CD4-positive, alpha-beta T cell treated with Interleukin-6 for 4 hours (primary cell): ENCODE data around the gene CAMTA1.

ENCODE experiments used
- DNase-seq: peaks from one replicate; pipeline ENCODE4 v3.0.0-alpha.2; 2020; ENCODE audit warnings: mixed read lengths

The CAMTA1 gene

DNA sequence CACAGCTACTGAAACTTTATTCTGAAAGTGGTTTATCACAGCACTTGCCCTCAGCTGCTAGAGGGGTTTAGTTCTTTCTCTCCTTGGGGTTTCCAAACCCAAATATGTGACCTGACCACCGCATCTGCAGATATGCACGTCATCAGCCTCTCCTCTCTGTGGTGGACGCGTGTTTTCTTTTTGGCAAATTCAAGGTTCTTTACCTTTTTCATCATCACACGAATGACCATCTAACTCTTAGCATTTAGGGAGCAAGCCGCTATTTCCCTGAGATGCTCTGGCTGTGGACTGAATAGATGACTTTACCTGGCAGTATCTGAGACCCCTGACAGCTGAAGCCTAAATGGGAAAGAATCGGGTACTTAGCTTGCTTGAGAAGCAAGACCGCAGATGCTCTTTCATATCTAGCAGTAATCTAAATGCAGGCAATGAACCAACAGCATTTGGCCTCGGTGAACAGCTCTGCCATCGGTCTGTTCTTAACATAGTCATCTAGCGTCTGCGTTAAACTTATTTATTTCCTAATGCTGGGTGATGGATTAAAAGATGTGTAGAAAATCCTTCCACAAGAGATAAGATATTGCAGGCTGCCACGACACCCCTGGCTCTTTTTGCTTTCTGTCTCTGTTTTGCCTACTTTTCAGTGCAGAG is 463.4 kb downstream of the CAMTA1 start:
- DNase-seq = no peak

DNA sequence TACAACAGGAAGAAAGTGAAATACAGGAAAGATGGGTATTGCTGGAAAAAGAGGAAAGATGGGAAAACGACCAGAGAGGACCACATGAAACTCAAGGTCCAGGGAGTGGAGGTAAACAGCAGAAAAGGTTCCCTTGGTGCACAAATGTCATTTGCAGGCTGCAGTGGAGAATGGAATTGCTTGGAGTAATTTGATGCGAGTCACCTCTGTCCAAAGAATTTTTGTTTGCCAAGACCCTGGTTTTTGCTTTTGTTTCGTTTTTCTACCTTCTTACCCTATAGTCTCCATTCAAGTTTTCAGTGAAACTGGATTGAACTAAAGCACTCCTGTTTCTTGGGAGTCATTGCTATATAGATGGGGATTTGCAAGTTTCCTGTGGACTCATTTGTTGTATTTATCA is 464.3 kb downstream of the CAMTA1 start:
- no peak for DNase-seq

DNA sequence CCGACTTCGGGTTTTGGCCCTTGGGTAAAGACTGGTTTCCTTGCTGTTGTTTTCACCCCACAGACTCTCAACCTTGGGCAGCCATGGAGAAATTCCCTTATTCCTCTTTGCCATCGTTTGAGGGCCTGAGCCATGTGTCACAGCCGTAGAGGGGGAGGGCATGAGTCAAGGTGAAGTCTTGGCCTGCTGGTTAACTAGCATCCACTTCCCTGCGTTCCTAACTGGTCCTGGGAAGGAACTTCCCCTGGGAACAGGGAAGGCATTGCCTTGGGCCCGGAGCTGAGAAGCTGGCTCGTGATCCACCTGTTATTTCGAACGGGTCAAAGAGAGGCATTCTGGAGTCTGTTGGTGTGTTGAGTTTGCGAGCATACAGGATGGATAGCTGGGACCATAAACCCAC is 464.9 kb downstream of the CAMTA1 start:
- no peak for DNase-seq

DNA sequence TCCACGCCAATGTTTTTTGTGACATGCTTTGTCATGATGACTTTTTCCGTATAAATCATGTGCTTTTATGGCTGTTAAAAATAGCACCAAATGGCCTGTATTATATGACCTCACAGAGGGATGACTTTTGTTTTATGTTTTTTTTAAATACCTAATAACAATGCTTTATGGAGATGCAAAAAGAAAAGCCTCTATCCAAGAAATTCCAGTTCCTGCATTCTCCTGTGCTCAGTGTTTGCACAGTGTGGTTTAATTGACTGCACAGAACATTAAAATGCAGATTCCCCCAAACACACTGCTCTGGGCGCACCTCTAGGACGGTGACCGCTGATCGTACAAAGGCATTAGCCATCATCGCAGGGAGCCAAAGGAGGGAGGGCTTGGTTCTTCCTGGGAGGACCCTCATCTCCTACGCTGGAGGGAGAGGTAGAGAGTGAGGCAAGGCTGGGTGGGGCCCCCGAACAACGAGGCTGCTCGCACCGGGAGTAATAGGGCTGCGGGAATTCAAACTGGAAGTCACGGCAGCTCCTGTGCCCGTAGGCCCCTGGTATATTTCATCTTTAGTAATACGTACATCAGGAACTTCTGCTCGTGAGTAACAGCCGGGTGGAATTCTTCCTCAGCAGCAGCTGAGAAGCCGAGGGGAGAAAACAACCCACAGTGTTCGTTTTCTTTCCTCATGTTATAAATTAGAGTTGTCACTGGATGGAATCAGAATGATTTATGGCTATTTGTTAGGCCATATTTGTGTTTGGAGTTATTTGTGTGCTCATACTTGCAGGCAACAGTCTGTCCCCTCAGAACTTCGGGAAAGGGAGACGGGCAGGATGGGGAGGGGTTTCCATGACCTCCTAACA is 465.6 kb downstream of the CAMTA1 start:
- no peak for DNase-seq

DNA sequence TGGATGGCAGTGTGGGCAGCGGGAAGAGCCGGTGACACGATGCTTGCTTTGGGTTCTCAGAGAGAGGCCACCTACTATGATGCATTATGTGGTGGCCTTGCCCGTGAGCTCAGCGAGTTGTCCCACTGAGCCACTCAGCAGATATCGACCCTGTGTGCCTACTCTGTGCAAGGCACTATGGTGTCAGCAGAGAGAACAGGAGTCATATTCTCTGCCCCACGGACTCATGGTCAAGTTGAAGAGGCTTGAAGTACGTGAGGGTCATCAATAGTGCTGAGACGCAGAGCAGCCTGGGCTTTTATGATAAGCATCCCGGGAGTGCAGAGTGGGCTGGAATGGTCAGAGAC is 466.2 kb downstream of the CAMTA1 start:
- no peak for DNase-seq

DNA sequence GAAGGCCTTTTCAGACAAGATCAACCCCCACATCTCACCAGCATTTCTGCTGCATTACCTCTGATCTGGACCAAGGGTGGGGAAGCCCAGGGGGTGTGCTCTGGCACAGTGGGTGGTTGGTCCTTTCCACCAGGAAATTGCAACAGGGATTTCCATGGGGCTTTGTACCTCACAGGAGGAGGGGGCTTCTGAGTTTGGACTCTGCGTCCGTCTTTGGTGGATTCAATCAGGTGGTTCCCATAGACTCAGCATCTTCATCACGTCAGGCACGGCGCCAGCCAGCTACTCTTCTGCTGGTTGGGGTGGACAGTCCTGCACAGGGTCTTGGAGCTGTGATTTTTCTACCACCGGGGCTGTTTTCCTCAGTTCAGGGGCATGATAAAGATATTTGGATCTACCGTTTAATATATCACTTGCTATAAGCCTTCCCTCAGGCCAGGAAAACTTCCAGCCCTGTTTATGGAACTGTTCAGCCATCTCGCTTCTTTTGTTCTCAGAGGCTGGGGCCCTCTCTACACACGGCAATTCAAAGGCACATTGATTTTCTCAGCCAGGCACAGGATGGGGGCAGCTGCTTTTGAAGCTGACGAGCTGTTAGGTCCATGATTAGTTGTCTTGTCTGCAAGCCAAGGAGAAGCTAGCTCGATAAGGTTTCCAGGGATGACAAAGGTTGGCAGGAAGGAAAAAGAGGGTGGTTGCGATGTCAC is 467.3 kb downstream of the CAMTA1 start:
- DNase-seq = no peak

DNA sequence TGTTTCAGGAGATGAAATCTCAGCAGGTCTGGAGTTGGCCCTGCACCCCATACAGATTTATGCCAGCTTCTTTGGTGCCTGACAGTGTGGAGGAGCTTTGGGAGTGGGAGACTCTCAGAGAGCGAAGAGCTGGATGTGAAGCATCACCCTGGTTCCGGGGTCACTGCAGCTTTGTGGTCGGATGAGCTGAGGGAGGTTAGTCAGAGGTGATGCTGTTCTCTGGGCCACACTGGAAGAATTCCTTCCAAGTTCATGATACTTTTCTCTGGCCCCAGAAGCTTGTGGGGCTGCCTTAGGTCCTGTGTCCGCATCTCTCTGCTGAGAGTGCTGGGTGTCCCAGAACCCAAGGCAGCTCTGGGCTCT is 467.8 kb downstream of the CAMTA1 start:
- no peak for DNase-seq

DNA sequence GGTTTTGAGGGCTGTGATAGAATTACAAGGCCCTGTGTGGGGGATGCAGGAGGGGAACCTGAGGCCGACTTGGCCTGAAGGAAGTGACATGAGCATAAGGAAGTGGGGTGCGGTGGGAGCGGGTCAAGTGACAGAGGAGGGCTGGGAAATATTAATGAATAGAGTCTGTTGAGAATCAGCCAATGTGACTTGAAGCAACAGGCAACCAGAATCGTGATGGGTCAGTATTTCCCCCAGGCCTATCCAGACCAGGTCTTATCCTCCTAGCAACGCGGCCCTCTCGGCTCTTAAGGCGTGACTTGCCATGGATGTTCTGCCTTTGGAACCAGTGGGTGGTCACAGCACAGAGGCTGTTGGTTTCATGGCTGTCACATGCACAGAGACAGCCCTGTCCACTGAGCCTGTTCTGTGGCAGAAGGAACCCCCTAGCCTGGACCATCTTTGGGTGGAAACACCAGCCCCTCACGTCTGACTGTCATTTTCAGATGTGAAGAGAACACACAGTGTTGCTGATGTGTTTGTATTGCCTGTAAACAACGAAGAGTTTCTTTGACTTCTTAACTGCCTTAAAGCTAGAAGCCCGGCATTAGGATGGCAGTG is 468.8 kb downstream of the CAMTA1 start:
- DNase-seq = no peak

DNA sequence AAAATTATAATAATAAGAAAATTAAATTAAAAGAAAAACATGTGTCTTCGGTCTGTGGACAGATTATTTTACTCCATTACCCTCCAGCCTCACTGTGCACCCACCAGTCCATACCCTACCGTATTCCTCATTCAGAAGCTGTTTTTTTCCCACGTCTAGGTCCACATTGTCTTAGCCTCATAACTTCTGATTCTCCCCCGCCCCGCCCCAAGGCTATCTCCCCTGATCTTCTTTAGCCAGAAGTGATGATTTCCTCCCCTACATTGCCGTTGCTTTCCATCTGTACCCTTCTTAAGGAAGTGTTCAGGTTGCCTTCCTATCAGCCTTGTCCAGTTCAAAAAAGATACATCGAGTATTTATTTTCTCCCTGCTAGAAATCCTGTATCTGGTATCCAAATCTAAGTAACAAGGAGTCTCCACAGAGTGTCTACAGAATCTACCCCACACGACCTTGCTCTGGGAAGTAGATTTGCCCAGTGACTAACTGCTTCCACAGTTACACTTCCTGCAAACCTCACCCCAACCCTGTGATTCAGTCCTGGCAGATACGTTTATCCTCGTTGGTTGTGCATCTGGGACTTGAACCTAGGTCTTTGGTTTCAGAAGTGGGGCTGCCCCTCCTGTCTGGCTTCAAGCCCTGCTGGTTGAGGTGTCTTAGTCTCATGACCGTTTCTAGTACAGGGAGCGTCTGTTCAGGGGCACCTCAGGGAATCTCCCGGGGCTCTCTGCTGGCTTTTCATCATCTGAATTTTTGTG is 470.2 kb downstream of the CAMTA1 start:
- no peak for DNase-seq

DNA sequence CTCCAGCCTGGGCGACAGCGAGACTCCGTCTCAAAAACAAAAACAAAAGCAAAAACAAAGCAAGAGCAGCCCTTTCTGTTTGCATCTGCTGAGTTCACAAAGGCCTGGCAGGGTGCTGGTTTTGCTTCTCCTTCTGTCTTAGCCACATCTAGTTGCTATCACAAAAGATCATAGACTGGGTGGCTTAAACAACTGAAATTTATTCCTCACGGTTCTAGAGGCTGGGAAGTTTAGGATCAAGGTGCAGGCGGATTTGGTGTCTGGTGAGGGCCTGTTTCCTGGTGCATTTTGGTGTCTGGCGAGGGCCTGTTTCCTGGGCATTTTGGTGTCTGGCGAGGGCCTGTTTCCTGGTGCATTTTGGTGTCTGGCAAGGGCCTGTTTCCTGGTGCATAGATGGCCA is 471.3 kb downstream of the CAMTA1 start:
- DNase-seq = no peak

DNA sequence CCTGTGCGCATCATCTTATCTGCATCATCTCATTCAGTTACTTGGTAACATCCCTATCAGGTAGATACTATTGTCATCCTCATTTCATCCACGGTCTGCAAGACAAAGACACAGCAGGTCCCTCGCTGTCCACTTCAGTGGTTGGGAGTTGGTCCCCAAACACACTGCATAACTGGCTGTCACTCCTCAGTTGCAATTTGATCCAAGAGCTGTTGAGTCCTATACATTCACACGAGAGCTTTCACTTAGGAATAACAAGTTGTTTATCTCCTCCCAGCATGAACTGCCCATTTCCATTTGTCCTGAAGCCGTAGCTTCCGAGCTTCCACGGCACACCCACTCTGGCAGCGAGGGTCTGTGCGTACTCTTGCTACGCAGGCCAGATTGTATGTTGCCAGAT is 472.0 kb downstream of the CAMTA1 start:
- DNase-seq = no peak

DNA sequence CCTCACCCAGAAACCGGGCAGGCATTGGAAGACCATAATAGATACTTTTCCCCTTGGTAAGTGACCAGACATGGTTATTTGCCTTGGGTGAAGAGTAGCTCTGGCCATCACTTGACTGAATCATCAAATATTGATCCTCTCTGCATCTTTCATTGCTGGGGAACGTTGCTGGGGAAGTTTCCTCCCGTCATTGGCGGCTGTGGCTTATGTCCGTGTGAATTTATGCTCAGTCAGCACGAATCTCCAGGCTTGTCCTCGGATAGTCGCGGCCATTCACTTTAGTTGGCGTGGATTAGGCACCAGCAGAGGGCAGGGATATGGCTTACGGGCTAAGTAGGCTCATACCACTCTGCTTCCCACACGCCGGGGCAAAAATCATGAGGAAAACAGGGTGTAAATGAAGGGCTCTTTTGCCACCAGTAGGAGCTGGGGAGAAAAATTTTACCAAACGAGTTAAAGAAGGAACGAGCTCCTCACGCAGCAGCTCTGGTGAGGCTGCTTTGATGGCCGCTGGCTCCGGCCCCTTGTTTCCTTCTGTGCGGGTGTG is 473.4 kb downstream of the CAMTA1 start:
- no peak for DNase-seq

DNA sequence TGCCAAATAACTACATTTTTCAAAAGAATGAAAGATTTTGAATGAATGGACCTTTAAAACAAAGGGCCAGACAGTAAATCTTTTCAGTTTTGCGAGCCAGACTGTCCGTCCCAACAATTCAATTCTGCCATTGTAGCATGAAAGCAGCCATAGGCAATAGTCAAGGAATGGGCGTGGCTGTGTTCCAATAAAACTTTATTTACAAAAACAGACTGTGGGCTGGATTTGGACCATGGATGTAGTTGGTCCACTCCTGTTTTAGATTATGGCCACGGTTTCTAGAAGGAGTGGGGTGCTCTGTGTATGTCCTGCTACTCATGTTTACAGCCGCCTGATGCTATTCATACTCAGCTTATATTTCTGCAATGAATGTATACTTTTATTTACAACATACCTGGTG is 474.7 kb downstream of the CAMTA1 start:
- no peak for DNase-seq

DNA sequence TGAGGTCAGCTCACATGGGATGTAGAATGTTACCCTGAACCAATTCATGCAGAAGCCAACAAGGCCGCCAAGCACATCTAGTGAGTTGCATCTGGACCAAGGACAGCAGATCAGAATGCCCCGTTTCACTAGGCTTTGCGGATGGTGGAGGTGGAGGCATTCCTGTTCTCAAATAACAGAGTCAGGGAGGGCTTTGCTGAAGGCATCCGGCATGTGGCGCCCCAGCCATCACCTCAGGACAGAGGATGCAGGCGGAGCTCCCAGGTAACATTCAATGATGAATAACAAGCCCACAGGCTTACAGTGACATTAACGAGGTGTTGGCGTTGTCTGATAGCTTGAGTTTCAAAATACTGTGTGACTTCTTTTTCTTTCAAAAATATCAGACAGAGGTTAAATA is 476.2 kb downstream of the CAMTA1 start:
- no peak for DNase-seq

DNA sequence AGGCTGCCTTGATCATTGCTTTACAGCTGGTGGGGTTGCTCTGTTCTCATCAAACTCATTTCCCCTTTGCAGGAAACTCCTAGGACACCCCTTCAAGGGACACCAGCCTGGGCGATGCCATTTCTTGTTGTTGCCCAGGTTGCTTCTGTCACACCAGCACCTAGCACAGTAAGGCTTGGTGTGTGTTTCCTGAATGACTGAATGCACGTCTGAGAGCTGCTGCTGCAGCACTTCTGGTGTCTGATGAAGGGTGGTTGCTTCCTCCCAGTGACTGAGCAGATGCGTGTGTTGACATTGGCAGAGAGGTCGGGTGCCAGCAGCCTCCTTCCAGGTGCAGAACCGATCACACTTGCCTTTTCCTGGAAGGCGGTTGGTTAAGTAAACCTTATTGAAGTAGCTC is 477.4 kb downstream of the CAMTA1 start:
- no peak for DNase-seq

DNA sequence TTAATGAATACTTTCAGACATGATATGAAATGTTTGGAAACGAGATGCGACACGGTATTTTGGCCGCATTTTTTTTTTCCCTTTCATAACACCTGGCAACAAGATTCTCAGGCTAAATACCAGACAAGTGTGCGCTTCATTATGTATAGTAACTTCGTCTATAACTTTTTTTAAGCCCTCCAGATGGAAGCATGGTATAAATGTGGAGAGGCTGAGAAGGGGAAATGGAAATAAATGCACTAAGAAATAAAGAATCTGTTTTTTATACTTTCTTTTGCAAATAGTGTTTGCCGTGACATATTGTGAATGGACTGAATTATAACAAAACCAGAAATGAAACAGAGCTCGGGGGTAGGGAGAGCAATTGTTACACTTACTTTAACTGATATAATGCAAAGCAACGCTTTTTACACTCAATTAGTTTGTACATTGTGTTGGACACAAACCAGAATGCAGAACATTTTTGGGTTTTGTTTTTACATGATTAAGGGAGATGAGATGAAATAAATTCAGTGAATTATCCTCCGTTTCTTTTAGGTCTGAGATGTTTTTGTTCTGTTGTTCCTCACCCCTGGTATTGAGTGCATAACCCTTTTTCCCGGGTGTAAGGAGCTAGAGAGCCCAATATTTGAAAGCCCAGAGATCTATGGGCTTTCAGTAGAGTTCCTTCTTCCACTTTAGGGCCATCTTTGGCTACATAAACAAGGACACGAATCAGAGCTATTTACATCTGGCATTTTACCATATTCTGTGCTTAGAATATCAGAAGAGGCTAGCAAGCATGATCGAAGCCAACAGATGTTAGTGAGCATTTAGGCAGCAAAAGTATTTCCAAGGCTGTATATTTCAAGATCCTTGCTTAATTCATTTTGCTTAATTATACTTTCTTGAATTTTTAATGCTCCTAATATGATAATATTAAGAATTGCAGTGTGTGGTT is 478.0 kb downstream of the CAMTA1 start:
- no peak for DNase-seq

DNA sequence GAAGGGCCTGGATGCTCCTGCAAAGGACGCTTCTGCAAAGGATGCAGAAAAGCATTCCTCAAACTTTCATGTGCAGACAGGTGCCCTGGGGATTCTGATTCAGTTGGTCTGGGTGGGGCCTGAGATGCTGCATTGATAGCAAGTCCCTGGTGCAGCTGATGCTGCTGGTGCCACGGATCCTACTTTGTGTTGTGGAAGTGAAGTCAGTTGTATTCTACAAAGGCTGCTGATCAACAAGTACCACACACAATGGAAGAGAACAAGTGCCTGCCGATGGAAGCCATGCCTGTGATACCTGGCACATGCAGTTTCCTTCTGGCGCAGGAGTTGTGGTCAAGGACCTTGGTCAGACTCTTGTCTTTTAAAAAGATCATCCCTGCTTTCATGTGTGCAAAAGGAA is 478.8 kb downstream of the CAMTA1 start:
- no peak for DNase-seq

DNA sequence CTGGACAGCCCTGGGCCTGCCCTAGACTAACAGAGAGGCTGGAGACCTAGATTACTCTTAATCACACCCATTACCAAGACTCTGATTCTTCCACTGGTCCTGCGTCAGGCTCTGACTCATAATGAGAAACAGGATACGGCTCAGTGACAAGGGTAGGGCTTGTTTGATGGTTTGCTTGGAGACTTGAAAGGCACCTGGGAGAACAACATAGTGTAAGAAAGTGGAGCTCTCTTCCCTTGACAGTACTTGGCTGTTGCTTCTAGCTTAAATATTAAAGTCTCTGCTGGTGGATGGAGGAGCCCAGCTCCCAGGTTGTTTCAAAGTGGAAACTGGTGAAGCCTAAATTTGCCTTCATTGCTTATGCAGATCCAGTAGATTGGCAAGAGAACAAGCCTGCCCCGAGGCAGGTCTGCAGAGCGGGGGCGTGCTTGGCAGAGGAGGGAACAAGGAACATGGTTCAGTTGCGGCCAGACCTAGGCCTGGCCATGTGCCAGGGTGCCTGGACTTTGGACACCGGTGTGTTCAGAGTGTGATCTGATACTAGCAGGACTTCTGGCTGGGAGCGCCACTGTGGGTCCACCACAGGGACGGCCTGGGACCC is 480.6 kb downstream of the CAMTA1 start:
- DNase-seq = no peak

DNA sequence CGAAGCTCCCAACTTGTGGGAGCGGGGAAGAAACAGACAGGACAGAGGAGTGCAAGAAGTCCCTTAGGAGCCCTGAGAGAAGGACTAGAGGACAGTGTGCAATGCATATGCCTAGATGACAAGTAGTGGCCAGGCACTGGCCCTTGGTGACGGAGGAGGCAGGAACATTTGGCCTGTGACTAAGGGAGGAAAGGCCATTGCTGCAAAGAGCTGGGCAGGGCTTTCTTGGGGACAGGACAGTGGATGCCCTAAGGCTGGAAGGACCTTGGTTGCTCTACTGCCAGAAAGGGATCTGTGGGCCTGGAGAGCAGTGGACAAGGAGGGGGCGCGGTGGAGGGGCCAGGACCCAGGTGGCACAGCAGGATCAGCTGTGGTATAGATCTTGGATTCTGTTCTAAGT is 481.3 kb downstream of the CAMTA1 start:
- no peak for DNase-seq

DNA sequence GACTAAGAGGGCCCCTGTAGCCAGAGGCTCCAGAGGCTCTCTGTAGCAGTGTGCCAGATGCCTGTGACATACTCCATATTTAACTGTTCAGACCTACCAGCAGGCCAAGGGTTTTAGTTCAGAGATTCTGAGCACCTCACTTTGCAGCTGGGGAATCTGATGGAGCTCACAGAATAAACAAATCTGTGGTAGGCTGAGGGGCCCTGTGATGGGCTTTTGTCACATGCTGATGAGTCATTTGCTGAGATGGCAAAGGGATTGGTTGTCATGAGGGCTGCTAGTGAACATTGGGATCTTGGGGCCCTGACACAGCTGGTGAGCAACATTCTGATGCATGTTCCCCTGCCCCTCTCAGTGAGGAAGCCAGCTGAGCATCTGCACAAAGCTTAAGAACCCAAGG is 482.2 kb downstream of the CAMTA1 start:
- DNase-seq = no peak

DNA sequence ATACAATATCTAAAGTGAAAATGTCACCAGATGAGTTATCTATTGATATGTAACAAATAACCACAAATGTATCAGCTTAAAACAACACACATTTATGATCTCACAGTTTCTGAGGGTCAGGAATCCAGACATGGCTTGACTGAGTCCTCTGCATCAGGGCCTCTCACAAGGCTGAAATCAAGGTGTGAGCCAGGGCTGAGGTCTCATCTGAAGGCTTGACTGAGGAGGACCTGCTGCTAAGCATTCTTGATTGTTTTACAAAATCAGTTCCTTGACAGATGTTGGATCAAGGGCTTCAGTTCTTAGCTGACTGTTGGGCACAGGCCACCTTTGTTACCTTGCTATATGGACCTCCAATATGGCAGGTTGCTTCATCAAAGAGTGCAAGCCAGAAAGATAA is 483.7 kb downstream of the CAMTA1 start:
- no peak for DNase-seq
